AG09319 (cell line): ENCODE results near the gene ZNF692.
A peak's percentile ranks its signal among the peaks of the same experiment; 100 is the strongest.

Experiments
- DNase-seq: peaks from one replicate; pipeline ENCODE4 v3.0.0-alpha.2; 2010; ENCODE audit warnings: low read depth; ENCODE audit errors: extremely low read depth
- CTCF ChIP-seq: IDR thresholded peaks from 2 replicates; pipeline ENCODE4 v1.5.1; 2011; ENCODE audit warnings: low read depth, mild to moderate bottlenecking, inconsistent platforms, low read length, moderate library complexity

ZNF692 gene

GRCh38 chr1:248873409-248873992 is 14.6 kb upstream of the ZNF692 start:
- no peak for TF ChIP-seq CTCF

GRCh38 chr1:248872752-248873408 is 14.0 kb upstream of the ZNF692 start:
- DNase-seq = peak; percentile 3
- no peak for TF ChIP-seq CTCF

More at GRCh38 chr1:248873409-248873992, 14.6 kb upstream of the ZNF692 start:
- DNase-seq = peak; percentile 94

GRCh38 chr1:248871837-248872401 is 13.0 kb upstream of the ZNF692 start:
- TF ChIP-seq CTCF = no peak
- DNase-seq = no peak

- peak; percentile 23 for DNase-seq
Observed at GRCh38 chr1:248862998-248863881, 4.4 kb upstream of the ZNF692 start.

GRCh38 chr1:248862695-248862997 is 3.8 kb upstream of the ZNF692 start:
- no peak for DNase-seq
- no peak for TF ChIP-seq CTCF

More at GRCh38 chr1:248862998-248863881, 4.4 kb upstream of the ZNF692 start:
- TF ChIP-seq CTCF = no peak

- no peak for DNase-seq
- TF ChIP-seq CTCF = no peak
Observed at GRCh38 chr1:248861616-248862015, 2.7 kb upstream of the ZNF692 start.

- TF ChIP-seq CTCF = no peak
Observed at GRCh38 chr1:248860007-248860406, 1.1 kb upstream of the ZNF692 start.

More at GRCh38 chr1:248860007-248860406, 1.1 kb upstream of the ZNF692 start:
- DNase-seq = no peak
